WI38 (cell line): Measurements from ENCODE around the gene KLLN.
"Not testable (repeated sequence)": the region's sequence is repeated elsewhere in the genome, so short reads cannot be mapped to it uniquely, and the experiment has no call there.

Experiments used
- H3K4me3 ChIP-seq: 2 replicates; pipeline ENCODE4 v1.5.1; 2011; ENCODE audit warnings: low read depth, mild to moderate bottlenecking, control low read depth, low read length
- TF ChIP-seq, protein P1 (sequence below): IDR thresholded peaks from 2 replicates; pipeline ENCODE4 v1.5.1; 2012; ENCODE audit warnings: low read depth, mild to moderate bottlenecking, control low read depth, low read length

Gene KLLN, protein sequence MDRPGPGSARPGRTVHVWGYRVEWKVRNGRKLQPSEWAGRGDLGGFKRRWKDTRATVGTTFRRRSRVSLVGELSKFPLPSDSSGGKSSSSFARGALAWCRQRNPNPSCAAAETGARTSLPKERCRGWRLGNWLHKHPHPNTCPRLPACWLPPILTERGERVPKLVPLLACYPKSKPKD

GRCh38 chr10:87863053-87863943 is at the start of gene KLLN, which contains the start of gene PTEN:
KLLN (minus strand) TSS chr10:87863533; CDS start chr10:87862487, 1,046 bp downstream.
PTEN (plus strand) TSS chr10:87863625; CDS start chr10:87864470, 845 bp downstream.
- H3K4me3 ChIP-seq, result peak within 1 kb of the TSS; percentile 93
- TF ChIP-seq, protein P1, sequence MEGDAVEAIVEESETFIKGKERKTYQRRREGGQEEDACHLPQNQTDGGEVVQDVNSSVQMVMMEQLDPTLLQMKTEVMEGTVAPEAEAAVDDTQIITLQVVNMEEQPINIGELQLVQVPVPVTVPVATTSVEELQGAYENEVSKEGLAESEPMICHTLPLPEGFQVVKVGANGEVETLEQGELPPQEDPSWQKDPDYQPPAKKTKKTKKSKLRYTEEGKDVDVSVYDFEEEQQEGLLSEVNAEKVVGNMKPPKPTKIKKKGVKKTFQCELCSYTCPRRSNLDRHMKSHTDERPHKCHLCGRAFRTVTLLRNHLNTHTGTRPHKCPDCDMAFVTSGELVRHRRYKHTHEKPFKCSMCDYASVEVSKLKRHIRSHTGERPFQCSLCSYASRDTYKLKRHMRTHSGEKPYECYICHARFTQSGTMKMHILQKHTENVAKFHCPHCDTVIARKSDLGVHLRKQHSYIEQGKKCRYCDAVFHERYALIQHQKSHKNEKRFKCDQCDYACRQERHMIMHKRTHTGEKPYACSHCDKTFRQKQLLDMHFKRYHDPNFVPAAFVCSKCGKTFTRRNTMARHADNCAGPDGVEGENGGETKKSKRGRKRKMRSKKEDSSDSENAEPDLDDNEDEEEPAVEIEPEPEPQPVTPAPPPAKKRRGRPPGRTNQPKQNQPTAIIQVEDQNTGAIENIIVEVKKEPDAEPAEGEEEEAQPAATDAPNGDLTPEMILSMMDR, result no peak

- not testable (repeated sequence) for H3K4me3 ChIP-seq
Observed at GRCh38 chr10:87903396-87903795, 40.1 kb upstream of the KLLN start.

- not testable (repeated sequence) for H3K4me3 ChIP-seq
Observed at GRCh38 chr10:87897957-87898356, 34.6 kb upstream of the KLLN start.

- TF ChIP-seq, protein P1, result no peak
- H3K4me3 ChIP-seq, result no peak overlapping the region
Observed at GRCh38 chr10:87896216-87896615, 32.9 kb upstream of the KLLN start.

- no peak overlapping the region for H3K4me3 ChIP-seq
- TF ChIP-seq, protein P1, result no peak
Observed at GRCh38 chr10:87895430-87895829, 32.1 kb upstream of the KLLN start.

DNA sequence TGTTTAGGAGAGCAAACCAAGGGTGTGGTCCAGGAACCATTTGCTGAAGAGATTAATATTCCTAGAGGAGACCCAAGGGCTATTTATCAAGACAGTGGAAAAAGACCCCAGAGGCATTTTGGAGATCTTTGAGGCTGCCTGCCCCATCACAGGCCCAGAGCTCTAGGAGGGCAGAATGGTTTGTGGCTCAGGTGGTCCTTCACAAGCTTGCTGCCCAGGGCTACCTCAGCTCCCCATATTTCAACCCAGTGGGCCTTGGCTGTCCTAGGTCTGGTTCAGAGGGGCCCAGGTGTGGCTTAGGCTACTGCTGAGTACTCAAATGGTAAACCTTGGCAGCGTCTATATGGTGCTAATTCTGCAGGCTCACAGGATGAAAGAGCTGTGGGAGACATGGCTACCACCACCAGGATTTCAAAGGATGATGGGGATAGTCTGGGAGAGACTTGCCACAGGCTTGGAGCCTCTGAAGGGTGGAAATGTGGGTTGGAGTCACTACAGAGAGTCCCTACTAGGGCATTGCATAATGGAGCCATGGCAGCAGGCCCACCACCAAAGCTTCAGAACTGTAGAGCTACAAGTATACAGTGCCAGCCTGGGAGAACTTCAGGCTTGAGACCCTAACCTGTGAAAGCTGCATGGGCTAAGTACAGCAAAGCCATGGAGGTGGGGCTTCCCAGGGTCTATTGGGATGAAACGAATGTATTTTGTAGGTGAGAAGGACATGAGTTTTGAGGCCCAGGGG is 24.4 kb upstream of the KLLN start:
- TF ChIP-seq, protein P1, result no peak
- H3K4me3 ChIP-seq, result no peak overlapping the region

DNA sequence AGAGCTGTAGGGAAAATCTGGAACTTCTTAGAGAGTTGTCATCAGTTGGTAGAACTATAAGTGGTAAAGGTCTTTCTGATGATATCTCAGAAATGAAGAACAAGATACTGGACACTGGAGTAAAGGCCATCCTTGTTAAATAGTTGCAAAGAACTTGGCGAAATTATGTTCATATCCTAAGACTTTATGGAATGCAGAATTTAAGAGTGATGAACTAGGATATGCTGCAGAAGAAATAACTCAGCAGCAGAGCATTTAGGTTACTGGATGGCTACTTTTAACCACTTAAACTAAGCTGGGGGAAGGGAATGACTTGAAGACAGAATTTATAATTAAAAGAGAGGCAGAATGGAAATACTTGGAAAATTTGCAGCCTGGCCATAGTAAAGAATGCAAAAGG is 23.8 kb upstream of the KLLN start:
- no peak overlapping the region for H3K4me3 ChIP-seq
- TF ChIP-seq, protein P1, result no peak

DNA sequence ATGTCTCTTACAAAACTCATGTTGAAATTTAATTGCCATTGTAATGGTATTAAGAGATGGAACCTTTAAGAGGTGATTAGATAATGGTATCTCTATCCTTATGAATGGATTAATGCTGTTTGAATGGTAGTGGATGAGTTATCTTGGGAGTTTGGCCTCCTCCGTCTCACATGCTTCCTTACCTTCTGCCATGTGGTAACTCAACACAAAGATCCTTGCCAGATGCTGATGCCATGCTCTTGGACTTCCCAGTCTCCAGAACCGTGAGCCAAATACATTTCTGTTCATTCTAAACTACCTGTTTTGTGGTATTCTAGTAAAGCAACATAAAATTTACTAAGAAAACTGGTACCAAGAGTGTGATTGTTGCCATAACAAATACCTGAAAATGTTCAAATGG is 23.3 kb upstream of the KLLN start:
- TF ChIP-seq, protein P1, result no peak
- no peak overlapping the region for H3K4me3 ChIP-seq
